ENCODE results near the gene KIAA0825.

GRCh38 chr5:94263068-94263467, 355.3 kb downstream of the KIAA0825 start:
- TF ChIP-seq, protein P1, sequence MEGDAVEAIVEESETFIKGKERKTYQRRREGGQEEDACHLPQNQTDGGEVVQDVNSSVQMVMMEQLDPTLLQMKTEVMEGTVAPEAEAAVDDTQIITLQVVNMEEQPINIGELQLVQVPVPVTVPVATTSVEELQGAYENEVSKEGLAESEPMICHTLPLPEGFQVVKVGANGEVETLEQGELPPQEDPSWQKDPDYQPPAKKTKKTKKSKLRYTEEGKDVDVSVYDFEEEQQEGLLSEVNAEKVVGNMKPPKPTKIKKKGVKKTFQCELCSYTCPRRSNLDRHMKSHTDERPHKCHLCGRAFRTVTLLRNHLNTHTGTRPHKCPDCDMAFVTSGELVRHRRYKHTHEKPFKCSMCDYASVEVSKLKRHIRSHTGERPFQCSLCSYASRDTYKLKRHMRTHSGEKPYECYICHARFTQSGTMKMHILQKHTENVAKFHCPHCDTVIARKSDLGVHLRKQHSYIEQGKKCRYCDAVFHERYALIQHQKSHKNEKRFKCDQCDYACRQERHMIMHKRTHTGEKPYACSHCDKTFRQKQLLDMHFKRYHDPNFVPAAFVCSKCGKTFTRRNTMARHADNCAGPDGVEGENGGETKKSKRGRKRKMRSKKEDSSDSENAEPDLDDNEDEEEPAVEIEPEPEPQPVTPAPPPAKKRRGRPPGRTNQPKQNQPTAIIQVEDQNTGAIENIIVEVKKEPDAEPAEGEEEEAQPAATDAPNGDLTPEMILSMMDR (IDR thresholded peaks at IDR 0.05) = no peak
- TF ChIP-seq POLR2A (IDR thresholded peaks at IDR 0.05) = no peak

All from testis (tissue), 2 donors.